GM12891 (cell line): ENCODE data around the gene TP73.
"Not testable (repeated sequence)": the region's sequence is repeated elsewhere in the genome, so short reads cannot be mapped to it uniquely, and the experiment has no call there.

Source experiments
- PAX5 ChIP-seq: IDR thresholded peaks from 2 replicates; pipeline ENCODE4 v1.6.1; 2011; ENCODE audit warnings: low read length, moderate library complexity, mild to moderate bottlenecking; ENCODE audit not compliant: insufficient read depth, severe bottlenecking
- POLR2A ChIP-seq: IDR thresholded peaks from 2 replicates; pipeline ENCODE4 v1.6.1; 2011; ENCODE audit warnings: low read depth, low read length, control low read depth
- POLR2AphosphoS5 ChIP-seq: IDR thresholded peaks from 2 replicates; pipeline ENCODE4 v1.6.1; 2011; ENCODE audit warnings: low read depth, low read length, control low read depth
- POU2F2 ChIP-seq: IDR thresholded peaks from 2 replicates; pipeline ENCODE4 v1.6.1; 2011; ENCODE audit warnings: low read depth, mild to moderate bottlenecking, control low read depth, low read length, moderate library complexity
- SPI1 ChIP-seq: IDR thresholded peaks from 2 replicates; pipeline ENCODE4 v1.6.1; 2011; ENCODE audit warnings: low read depth, low read length, control low read depth
- TAF1 ChIP-seq: IDR thresholded peaks from 2 replicates; pipeline ENCODE4 v1.6.1; 2011; ENCODE audit warnings: low read depth, low read length, control low read depth

GRCh38 chr1:3748316-3748900, 96.1 kb downstream of the TP73 start:
- not testable (repeated sequence) for TF ChIP-seq POLR2A, POLR2AphosphoS5, TAF1, SPI1, POU2F2, PAX5
